Gastrocnemius medialis (tissue), 4 donors: ENCODE data around the gene CEP170.
"Not testable (repeated sequence)": the region's sequence is repeated elsewhere in the genome, so short reads cannot be mapped to it uniquely, and the experiment has no call there.

ENCODE experiments used
- POLR2A ChIP-seq, 2 donors: fragments of 450-650 bp; IDR thresholded peaks; one replicate each; pipeline ENCODE4 v1.6.1; 2017; ENCODE audit warnings: antibody characterized with exemption in 2 of 2, mild to moderate bottlenecking in 2 of 2, moderate library complexity in 2 of 2
- TF ChIP-seq, protein P1 (sequence below), 5 experiments: fragments of 450-650 bp in 3 of 5; fragments of 200-600 bp in 2 of 5; sonication (generic) in 2 of 5; IDR thresholded peaks in 4 of 5; conservative IDR thresholded peaks in 1 of 5; 1 replicate in 4 of 5; 2 replicates in 1 of 5; pipeline ENCODE4 v1.5.1; 2016 to 2019; ENCODE audit warnings: antibody characterized with exemption in 5 of 5, mild to moderate bottlenecking in 3 of 5, moderate library complexity in 3 of 5

GRCh38 chr1:243164911-243165310 lies 90.2 kb downstream of the CEP170 start:
- TF ChIP-seq, protein P1, sequence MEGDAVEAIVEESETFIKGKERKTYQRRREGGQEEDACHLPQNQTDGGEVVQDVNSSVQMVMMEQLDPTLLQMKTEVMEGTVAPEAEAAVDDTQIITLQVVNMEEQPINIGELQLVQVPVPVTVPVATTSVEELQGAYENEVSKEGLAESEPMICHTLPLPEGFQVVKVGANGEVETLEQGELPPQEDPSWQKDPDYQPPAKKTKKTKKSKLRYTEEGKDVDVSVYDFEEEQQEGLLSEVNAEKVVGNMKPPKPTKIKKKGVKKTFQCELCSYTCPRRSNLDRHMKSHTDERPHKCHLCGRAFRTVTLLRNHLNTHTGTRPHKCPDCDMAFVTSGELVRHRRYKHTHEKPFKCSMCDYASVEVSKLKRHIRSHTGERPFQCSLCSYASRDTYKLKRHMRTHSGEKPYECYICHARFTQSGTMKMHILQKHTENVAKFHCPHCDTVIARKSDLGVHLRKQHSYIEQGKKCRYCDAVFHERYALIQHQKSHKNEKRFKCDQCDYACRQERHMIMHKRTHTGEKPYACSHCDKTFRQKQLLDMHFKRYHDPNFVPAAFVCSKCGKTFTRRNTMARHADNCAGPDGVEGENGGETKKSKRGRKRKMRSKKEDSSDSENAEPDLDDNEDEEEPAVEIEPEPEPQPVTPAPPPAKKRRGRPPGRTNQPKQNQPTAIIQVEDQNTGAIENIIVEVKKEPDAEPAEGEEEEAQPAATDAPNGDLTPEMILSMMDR (IDR thresholded peaks at IDR 0.05 in 4 of 5, conservative IDR thresholded peaks at IDR 0.05 in 1 of 5), result not testable (repeated sequence)
- not testable (repeated sequence) for TF ChIP-seq POLR2A (IDR thresholded peaks at IDR 0.05)
